Mucosa of stomach (tissue), 1 donor: ENCODE data around the gene S100A2.
"Not testable (repeated sequence)": the region's sequence is repeated elsewhere in the genome, so short reads cannot be mapped to it uniquely, and the experiment has no call there.

Source experiments
- H3K27me3 ChIP-seq: one replicate; pipeline ENCODE4 v1.7.0; 2013; ENCODE audit warnings: mild to moderate bottlenecking, low read length; ENCODE audit not compliant: control insufficient read depth, insufficient read depth
- H3K36me3 ChIP-seq: one replicate; pipeline ENCODE4 v1.7.0; 2013; ENCODE audit warnings: low read length; ENCODE audit not compliant: control insufficient read depth, insufficient read depth
- H3K4me1 ChIP-seq: one replicate; pipeline ENCODE4 v1.7.0; 2013; ENCODE audit warnings: mild to moderate bottlenecking, low read length; ENCODE audit not compliant: control insufficient read depth, insufficient read depth
- H3K4me3 ChIP-seq: one replicate; pipeline ENCODE4 v1.7.0; 2013; ENCODE audit warnings: low read length
- H3K9ac ChIP-seq: one replicate; pipeline ENCODE4 v1.7.0; 2013; ENCODE audit warnings: mild to moderate bottlenecking, low read length, moderate library complexity
- H3K9me3 ChIP-seq: one replicate; pipeline ENCODE4 v1.7.0; 2013; ENCODE audit warnings: mild to moderate bottlenecking, low read length, moderate library complexity; ENCODE audit not compliant: control insufficient read depth
- donor health status: Pancreatic carcinoma.

Gene S100A2

DNA sequence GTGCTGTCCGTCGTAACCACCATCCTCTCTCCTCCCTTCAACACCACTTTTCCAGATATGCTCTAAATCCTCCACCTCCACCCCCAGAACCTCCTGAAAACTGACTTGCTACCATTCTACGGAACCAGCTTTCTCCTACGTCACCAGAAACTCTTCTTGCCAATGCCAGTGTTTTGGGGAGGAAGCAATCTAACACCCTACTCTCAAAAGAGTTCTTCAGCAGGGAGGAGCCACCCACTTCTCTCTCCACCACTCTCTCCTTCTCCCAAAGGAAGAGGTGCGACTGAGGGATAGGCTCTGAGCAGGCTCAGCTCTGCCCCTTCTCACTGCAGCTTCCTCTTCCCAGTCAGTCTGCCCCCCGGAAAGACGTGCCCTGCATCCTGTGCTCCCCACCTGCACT, 6.1 kb upstream of the S100A2 start:
- no peaks in the 10 kb centered on the region for H3K9me3 ChIP-seq
- no peak overlapping the region for H3K4me3 ChIP-seq
- no peaks in the 10 kb centered on the region for H3K36me3 ChIP-seq
- H3K4me1 ChIP-seq = peaks cover 23% of the 10 kb centered on the region
- no peaks in the 10 kb centered on the region for H3K27me3 ChIP-seq
- H3K9ac ChIP-seq = no peak overlapping the region

DNA sequence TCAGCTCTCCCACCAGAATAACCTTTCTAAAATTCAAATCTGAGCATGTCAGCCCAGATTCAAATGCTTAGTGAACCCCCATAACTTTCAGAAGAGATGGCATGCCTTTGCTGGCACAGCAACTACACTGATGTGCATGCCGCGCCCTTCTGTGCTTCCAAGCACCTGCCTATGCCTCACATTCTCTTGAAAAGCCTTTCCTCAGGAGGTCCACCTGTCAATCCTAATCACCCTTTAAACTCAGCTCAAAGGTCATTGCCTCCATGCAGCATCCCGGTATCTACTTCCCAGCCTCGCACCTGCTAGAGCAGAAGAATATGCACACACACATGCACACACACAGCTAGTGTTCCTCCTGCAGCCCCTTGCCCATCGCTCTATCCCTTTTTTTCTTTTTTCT, 5.2 kb upstream of the S100A2 start:
- no peak overlapping the region for H3K4me3 ChIP-seq
- H3K36me3 ChIP-seq = no peaks in the 10 kb centered on the region
- peaks cover 31% of the 10 kb centered on the region for H3K4me1 ChIP-seq
- H3K27me3 ChIP-seq = no peaks in the 10 kb centered on the region
- no peak overlapping the region for H3K9ac ChIP-seq
- no peaks in the 10 kb centered on the region for H3K9me3 ChIP-seq

DNA sequence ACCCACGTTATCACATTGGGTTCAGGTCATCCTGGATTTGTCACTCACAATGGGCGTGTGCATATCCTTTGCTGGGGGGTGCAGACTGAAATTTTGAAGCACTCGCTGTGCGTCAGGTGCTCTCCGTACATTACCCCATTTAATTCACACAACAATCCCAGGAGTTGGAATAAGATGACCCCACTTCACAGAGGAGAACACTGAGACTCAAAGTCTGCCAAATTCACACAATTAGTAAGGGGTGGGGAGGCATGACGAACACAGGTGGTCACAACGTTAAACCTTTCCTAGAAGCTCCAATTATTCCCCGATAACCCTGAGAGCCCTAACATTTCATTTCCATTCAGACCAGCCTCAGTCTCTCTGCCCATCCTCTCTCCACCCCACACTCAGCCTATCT, 3.8 kb upstream of the S100A2 start:
- Histone ChIP-seq H3K4me3 (no peak overlapping the region), H3K9ac (no peak overlapping the region), H3K27me3 (no peaks in the 10 kb centered on the region), H3K36me3 (no peaks in the 10 kb centered on the region), H3K4me1 (peaks cover 39% of the 10 kb centered on the region), H3K9me3 (no peaks in the 10 kb centered on the region)

DNA sequence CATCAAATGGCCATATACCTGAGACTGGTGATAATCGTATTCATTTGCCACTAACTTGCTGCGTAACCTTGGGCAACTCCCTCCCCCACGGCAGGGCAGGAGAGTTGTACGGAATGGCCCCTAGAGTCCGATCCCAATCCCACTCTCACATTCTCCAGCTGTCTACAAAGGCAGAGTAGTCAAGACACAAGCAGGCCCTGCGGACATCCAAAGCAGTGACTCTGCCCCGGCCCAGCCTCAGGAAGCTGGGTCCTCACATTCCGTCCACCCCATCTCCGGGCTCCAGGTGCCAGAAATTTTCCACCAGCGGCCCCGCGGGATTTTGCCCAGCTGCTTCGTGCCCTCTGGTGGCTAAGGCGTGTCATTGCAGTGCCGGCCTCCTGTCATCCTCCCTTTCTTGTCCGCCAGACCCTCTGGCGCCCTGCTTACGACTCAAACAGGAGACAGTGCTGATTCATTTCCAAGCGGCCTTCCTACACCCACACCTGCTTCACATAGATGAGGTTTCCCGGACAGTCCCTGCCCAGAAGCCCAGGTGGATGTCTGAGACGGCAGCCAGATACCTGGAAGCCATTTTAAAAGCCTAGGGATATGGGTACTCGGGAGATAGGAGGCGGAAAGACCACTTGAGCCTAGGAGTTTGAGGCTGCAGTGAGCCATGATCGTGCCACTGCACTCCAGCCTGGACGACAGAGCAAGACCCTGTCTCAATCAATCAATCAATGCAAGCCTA, 2.9 kb upstream of the S100A2 start:
- Histone ChIP-seq H3K4me1 (peaks cover 39% of the 10 kb centered on the region), H3K9me3 (no peaks in the 10 kb centered on the region), H3K36me3 (no peaks in the 10 kb centered on the region), H3K9ac (peak overlapping the region; percentile 64), H3K27me3 (no peaks in the 10 kb centered on the region), H3K4me3 (peak overlapping the region; percentile 9)

DNA sequence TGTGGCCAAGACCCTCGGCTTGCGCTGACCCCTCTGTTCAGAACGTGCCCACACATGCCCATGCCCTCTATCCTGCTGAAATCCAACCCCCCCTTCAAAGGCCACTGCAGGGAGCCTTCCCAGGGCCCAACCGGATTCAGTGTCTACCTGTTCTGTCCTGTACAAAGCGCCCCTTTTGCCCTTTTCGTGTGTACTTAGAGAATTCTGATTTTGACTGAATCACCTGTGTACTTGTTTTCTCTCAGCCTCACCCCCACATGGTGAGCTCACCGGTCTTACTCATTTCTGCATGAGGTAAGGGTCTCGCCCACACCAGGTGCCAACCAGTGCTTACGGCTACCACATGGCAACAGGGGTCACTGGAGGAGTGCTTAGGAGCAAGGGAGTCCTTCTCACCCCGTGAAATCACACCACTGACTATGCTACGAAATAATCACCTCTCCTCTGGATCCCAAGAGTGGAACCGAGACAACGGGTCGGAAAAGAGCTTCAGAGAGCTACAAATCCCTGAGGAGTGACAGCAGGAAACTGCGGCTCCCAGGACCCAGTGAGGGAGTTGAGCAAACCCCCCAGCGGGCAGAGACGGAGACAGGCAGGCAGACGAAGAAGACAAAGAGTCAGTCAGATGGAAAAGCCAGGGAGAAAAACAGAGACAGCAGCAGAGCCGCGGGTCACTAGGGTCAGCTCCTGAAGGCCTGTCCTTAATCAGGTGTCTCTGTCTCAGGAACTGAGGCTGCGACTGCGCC, 2.1 kb upstream of the S100A2 start:
- Histone ChIP-seq H3K27me3 (no peaks in the 10 kb centered on the region), H3K9me3 (no peaks in the 10 kb centered on the region), H3K4me1 (peaks cover 39% of the 10 kb centered on the region), H3K9ac (peak overlapping the region; percentile 64), H3K36me3 (no peaks in the 10 kb centered on the region), H3K4me3 (peak overlapping the region; percentile 9)

DNA sequence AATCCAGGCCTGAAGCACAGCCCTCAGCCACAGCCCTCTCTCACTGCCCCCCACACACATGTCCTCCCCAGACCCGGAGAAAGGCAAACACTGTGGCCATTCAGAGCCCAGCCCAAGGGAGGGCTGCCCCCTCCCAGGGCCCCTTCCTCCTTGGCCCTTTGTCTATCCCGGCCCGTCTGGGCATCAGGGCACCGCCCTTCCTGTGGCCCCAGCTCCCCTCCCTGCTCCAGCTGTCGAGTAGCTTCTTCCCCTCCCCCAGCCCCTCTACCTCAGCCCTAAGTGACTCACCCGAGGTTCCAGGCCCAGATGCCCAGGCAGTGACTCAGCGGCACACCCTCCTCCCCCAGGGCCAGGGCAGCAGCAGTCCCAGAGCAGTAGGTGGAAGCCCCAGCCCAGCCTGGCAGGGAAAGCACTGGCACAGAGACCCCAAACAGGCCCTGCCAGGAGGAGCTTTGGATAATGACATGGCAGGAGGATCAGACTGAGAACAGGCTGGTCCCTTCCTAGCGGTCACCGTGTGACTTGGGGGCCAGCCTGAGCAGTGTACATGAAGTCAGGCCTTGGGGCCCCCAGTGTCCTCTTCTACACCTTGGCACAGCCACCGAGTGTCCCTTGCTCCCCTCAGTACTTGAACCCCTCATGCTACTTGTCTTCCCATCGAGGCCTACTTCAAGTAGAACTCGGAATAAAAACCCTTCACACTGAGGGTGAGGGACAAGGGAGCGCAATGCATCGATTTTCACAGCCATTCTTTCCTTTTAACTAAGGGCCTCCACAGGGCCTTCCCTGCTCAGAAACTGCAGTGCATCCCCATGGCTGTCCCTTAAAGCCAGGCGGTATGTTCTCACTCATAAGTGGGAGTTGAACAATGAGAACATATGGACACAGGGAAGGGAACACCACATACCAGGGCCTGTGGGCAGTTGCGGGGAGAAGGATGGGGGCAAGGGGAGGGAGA, 1.0 kb upstream of the S100A2 start:
- Histone ChIP-seq H3K4me3 (no peak overlapping the region), H3K27me3 (no peaks in the 10 kb centered on the region), H3K9ac (peak overlapping the region; percentile 84), H3K36me3 (no peaks in the 10 kb centered on the region), H3K9me3 (no peaks in the 10 kb centered on the region), H3K4me1 (peaks cover 39% of the 10 kb centered on the region)

DNA sequence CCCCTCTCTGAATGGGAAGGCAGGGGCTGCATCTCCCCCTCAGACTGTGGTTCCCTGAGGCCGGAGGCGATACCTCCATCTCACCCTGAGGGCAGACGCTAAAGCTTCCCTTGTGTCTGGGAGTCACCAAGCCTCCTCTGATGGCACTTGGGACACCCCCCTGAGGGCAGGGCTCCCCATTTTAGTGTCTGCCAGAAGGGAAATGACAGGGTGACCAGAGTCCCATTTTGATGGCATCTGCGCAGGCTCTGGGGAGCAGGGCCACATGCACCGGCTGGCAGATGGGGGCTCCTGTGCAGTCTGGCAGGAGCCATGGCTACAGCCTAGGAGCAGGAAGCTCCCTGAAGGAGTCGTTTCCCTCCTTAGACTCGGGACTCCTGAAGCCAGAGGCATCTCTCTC, 1.7 kb downstream of the S100A2 start:
- H3K9ac ChIP-seq = no peak overlapping the region
- H3K36me3 ChIP-seq = no peaks in the 10 kb centered on the region
- H3K9me3 ChIP-seq = no peaks in the 10 kb centered on the region
- H3K27me3 ChIP-seq = no peaks in the 10 kb centered on the region
- H3K4me1 ChIP-seq = peaks cover 38% of the 10 kb centered on the region
- H3K4me3 ChIP-seq = no peak overlapping the region

DNA sequence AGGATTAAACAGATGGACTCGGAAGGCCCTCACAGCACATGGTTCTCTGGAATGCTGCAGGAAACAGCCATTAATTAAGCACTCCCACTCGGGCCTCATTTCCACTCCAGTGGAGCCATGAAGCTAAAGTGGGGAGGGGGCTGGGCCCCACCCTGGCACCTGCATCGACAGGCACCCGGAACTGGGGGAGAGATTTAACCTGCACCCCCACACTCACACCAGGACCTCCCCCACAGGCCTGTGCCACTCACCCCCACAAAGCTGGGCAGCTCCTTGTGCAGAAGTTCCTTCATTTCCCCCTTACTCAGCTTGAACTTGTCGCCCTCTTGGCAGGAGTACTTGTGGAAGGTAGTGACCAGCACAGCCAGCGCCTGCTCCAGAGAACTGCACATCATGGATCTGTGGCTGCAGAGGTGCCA, 2.2 kb downstream of the S100A2 start:
- Histone ChIP-seq H3K4me1 (peaks cover 33% of the 10 kb centered on the region), H3K9me3 (no peaks in the 10 kb centered on the region), H3K27me3 (no peaks in the 10 kb centered on the region), H3K36me3 (no peaks in the 10 kb centered on the region), H3K4me3 (no peak overlapping the region), H3K9ac (no peak overlapping the region)

DNA sequence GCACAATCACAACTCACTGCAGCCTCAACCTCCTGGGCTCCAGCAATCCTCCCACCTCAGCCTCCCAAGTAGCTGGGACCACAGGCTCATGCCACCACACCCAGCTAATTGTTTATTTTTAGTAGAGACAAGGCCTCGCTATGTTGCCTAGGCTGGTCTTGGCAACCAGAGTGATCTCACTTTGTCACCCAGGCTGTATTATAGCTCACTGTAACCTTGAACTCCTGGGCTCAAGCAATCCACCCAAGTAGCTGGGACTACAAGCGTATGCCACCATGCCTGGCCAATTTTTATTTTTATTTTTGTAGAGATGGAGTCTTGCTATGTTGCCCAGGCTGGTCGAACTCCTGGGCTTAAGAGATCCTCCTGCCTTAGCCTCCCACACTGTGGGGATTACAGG, 3.6 kb downstream of the S100A2 start:
- not testable (repeated sequence) for H3K9me3 ChIP-seq, H3K27me3 ChIP-seq, H3K9ac ChIP-seq, H3K4me3 ChIP-seq, H3K36me3 ChIP-seq
- peaks cover 19% of the 10 kb centered on the region for H3K4me1 ChIP-seq

DNA sequence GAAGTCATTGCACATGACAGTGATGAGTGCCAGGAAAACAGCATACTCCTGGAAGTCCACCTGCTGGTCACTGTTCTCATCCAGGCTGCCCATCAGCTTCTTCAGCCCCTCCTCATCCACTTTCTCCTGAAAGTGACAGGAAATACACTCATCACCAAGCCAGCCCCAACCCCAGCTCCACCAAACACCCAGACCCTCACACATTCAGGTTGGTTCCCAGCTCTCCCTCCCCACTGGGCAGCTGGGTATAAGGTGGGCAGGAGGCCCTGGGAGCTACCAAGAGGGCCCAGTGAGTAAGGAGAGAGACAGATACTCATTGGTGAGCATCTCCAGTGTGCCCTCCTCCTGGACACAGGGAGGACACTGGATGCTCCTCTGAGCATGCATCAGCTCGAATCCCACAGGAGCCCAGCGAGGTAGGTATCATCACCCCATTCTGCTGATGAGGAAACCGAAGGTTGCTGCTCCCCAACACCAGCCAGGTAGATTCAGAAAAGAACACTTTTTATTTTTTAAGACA, 4.1 kb downstream of the S100A2 start:
- Histone ChIP-seq H3K36me3 (no peaks in the 10 kb centered on the region), H3K9ac (no peak overlapping the region), H3K4me3 (no peak overlapping the region), H3K4me1 (peaks cover 14% of the 10 kb centered on the region), H3K27me3 (no peaks in the 10 kb centered on the region), H3K9me3 (no peaks in the 10 kb centered on the region)

DNA sequence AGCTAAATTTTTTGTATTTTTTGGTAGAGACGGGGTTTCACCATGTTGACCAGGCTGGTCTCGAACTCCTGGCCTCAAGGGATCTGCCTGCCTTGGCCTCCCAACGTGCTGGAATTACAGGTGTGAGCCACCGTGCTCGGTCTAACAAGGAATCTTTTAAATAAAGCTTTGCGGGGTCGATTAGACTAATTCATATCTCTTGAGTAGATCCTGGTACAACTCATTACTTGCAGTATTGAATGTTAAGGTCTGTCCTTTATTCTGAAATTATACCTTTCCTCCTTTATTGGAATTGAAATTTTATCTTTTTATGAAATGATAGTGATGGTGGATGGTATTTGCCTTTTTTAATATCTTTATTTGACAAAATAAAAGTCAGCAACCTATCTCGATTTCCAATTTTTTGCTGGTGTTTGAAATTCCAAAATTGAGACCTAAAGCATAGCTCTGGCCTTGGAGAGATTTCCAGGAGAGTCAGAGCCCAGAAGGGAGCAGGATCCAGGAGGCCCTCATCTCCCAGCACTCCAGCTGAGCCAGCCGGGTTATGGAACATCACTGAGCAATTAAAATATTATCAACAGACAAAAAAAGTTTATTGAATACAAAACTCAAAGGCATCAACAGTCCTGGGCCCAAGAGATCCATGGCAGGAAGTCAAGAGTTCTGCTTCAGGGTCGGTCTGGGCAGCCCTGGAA, 4.7 kb downstream of the S100A2 start:
- Histone ChIP-seq H3K9me3 (no peaks in the 10 kb centered on the region), H3K9ac (no peak overlapping the region), H3K27me3 (no peaks in the 10 kb centered on the region), H3K4me1 (peaks cover 8% of the 10 kb centered on the region), H3K4me3 (no peak overlapping the region), H3K36me3 (no peaks in the 10 kb centered on the region)
